Measurements from ENCODE around the gene SCTR.
"Not testable (repeated sequence)": the region's sequence is repeated elsewhere in the genome, so short reads cannot be mapped to it uniquely, and the experiment has no call there.

SCTR gene

GRCh38 chr2:119426801-119427395 is 97.4 kb downstream of the SCTR start:
- no peak for DNase-seq

GRCh38 chr2:119426396-119426675 is 97.9 kb downstream of the SCTR start:
- DNase-seq, result no peak

- DNase-seq, result no peak
Observed at GRCh38 chr2:119425620-119426395, 98.5 kb downstream of the SCTR start.

- no peak for DNase-seq
Observed at GRCh38 chr2:119425119-119425405, 99.2 kb downstream of the SCTR start.

- DNase-seq, result no peak
Observed at GRCh38 chr2:119424284-119425118, 99.8 kb downstream of the SCTR start.

DNA sequence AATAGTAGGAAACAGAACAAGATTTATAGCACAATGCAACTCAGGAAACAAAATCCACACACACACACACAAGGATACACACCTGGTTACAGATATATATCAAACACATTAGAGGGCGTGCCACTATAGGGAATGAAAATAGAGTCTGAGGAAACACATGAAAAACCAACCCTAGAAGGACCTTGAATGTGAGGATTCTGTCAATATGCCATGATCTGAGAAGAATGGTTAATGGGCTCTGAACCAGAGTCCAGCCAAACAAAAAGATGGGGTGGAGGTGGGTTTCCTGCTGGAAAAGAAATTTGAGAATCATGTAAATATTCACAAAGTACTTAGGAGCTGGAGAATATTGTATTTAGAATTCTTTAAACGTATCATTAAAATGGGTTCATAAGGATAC is 100.5 kb downstream of the SCTR start:
- no peak for DNase-seq

DNA sequence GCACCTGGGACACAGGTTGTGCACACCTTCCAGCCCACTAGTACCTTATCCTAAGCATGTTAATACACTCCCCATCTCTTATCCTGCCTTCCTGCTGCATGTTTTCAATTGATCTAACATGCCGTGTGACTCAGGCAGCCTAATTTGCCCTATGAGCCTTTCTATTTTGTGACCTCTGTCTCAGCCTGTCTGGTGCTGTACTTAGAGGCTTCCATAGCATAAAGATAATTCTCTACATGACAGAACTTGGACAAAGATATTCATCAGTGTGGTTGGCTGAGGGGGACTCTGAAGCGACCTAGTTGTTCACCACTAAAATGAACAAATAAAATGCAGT is 101.2 kb downstream of the SCTR start:
- no peak for DNase-seq

- DNase-seq, result no peak
Observed at GRCh38 chr2:119422360-119423107, 101.7 kb downstream of the SCTR start.

GRCh38 chr2:119421741-119422140 is 102.5 kb downstream of the SCTR start:
- no peak for DNase-seq

DNA sequence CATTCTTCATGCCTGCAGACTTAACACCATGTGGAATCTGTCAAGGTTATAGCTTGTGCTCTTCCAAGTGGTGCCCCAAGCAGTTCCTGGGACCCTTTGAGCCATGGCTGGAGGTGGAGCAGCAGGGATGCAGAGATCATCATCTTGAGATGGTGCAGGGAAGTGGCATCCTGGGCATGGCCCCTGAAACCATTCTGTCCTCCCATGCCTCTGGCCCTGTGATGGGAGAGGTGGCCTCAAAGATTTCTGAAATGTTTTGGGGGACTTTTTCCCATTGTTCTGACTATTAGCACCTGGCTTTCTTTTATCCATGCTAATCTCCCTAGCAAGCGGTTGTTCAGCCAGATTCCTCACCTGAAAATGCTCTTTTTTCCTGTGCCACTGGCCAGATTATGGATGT is 103.0 kb downstream of the SCTR start:
- no peak for DNase-seq

DNA sequence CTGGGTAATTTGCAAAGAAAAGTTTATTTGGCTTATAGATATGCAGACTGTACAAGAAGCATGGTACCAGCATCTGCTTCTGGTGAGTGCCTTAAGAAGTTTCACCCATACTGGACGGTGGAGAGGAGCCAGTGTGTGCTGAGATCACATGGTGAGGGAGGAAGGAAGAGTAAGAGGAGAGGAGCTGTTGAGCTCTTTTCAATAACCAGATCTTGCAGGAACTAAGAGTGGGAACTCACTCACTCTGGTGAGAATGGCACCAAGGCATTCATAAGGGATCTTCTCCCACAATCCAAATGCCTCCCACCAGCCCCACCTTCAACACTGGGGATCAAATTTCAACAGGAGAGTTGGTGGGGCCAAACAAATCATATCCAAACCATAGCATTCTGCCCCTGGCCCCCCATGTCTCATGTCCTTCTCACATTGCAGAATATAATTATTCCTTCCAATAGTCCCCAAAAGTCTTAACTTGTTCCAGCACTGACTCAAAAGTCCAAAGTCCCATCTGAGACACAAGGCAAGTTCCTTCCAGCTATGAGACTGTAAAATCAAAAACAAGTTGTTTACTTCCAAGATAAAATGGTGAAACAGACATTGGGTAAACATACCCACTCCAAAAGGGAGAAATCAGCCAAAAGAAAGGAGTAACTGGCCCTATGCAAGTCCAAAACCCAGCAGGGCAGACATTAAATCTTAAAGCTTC is 104.3 kb downstream of the SCTR start:
- no peak for DNase-seq

- no peak for DNase-seq
Observed at GRCh38 chr2:119419065-119419464, 105.2 kb downstream of the SCTR start.

- DNase-seq, result no peak
Observed at GRCh38 chr2:119417908-119418307, 106.4 kb downstream of the SCTR start.

GRCh38 chr2:119416299-119416923 is 107.9 kb downstream of the SCTR start:
- no peak for DNase-seq

DNA sequence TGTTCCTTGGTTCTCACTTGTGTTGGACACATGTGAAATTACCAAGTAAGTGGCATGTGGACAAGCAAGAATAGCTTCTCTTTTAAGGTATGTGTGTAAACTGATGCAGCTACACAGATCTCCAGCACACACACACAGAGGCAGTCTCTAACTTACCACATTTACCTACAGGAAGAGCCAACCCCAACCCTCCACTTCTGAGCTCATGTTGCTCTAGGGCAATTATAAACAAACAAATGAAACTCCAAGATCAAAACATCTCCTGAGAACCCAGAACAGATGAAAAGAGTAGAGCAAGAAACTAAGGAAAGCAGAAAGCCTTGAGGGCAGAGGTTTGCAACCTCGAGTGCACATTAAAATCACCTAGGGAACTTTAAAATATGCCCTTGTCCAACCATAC is 108.7 kb downstream of the SCTR start:
- DNase-seq, result no peak

DNA sequence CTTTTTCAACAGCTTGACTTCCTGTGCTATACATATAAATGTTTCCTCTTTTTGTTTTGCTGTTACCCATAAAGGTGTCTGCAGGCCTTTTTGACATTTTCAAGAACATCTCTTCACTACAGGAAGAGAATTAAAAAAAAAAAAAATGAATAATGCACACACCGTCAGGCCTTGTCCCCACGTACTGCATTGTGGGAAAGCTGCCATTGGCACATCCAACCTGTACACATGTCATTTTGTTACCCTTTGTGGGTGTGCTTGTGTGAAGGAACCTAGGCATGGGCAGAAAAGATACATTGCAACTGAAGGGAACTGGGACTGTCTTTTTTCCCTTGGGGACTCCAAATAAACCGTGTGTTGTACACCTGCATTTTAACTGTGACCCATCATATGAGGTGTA is 109.4 kb downstream of the SCTR start:
- no peak for DNase-seq

- no peak for DNase-seq
Observed at GRCh38 chr2:119409506-119409905, 114.8 kb downstream of the SCTR start.

- no peak for DNase-seq
Observed at GRCh38 chr2:119408221-119408619, 116.1 kb downstream of the SCTR start.

DNA sequence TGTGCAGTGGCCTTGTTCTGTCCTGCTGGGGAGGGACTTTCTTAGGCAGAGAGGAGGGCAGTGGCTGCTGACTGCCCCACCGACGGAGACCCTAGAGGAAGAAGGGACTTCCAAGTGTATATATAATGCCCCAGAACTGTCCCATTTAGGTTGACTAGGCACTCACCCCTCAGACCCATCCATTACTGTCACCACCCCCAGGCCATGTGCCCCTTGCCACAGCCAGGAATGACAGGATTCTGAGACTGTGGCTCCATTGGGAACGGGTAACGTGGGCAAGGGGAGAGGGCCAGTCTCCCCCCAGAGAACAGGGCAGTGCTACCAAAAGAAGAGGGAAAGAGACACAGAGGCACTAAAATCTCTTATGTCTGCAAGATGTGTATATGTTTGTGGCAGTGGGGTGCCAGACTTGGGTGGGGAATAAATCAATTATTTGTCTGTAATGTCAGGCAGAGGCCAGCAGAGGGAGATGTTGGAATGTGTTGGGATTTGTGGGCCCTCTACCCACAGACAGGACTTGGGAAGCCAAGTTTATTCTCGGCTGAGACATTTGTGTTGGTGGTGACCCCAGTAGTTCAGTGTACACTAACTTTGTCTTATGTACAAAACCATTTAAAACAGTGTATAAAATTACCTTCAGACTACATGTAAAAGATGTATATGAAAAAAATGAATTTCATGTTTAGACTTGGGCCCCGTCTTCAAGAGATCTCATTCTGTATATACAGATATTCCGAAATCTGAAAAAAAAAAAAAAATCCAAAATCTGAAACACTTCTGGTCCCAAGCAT is 116.7 kb downstream of the SCTR start:
- DNase-seq, result no peak

DNA sequence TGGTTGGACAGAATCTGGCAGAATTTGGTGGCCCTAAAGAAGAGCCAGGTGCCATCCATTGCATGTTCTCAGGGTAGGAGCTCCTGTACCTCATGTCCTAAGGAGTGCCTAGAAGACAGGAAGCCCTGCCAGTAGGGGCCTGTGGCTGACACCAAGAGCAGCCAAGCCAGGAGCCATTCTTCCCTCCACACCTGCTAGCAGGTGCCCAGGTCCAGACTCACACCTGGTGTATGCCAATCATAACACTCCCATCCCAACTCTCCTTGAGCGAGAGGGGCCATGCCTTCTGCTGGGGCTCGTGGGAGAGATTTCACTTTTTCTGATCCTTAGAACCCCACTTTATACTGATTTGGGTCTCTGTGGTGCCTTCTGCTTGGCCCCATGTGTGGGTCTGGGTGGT is 119.1 kb downstream of the SCTR start:
- DNase-seq, result no peak

GRCh38 chr2:119403618-119404017 is 120.7 kb downstream of the SCTR start:
- DNase-seq, result not testable (repeated sequence)

Measured in effector CD8-positive, alpha-beta T cell (primary cell).